GM12873 (cell line): ENCODE data around the gene KCTD6.

ENCODE experiments used
- TF ChIP-seq, protein P1 (sequence below): IDR thresholded peaks from 2 replicates; pipeline ENCODE4 v1.5.1; 2012; ENCODE audit warnings: low read depth, mild to moderate bottlenecking, moderate library complexity, low read length, control low read depth; ENCODE audit not compliant: insufficient read depth; ENCODE audit errors: missing control alignments

KCTD6 gene

DNA sequence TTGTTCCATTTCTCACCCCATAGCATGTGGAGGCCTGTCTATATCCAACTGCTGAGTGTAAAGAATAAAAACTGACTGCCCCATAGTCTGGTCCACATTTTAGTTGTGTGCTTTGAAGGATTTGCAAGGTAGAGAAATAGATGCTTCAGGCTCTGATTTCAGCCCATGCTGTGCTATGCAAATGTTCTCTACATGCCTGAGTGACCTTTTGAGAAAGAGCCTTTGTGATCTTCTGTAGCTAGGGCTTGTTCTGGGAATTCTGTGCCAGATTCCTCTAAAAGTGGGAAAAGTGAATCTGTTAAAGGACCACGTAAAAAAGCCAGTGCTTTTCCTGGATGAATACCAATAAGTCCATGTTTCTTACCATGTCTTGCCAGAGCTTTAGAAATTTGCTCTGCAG lies 5.2 kb downstream of the KCTD6 start:
- TF ChIP-seq, protein P1, sequence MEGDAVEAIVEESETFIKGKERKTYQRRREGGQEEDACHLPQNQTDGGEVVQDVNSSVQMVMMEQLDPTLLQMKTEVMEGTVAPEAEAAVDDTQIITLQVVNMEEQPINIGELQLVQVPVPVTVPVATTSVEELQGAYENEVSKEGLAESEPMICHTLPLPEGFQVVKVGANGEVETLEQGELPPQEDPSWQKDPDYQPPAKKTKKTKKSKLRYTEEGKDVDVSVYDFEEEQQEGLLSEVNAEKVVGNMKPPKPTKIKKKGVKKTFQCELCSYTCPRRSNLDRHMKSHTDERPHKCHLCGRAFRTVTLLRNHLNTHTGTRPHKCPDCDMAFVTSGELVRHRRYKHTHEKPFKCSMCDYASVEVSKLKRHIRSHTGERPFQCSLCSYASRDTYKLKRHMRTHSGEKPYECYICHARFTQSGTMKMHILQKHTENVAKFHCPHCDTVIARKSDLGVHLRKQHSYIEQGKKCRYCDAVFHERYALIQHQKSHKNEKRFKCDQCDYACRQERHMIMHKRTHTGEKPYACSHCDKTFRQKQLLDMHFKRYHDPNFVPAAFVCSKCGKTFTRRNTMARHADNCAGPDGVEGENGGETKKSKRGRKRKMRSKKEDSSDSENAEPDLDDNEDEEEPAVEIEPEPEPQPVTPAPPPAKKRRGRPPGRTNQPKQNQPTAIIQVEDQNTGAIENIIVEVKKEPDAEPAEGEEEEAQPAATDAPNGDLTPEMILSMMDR, result no peak

DNA sequence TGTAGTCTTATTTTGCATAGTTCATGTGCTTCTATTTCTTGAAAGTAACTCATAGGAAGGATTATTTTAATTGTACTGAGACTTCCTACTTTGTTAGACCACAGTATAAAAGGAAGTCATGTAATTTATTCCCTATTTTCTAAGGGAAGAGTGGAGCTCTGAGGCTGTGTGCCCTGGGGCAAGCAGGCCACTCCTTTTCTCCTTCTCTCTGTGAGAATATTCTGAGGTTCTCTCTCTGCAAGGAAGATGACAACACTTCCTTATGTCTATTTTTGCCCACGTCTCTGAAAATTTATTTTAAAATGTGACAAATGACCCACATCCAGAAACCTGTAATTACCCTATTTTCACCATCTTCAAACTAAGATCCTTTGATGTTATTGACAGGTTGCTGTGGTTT lies 11.0 kb downstream of the KCTD6 start:
- TF ChIP-seq, protein P1, result no peak

DNA sequence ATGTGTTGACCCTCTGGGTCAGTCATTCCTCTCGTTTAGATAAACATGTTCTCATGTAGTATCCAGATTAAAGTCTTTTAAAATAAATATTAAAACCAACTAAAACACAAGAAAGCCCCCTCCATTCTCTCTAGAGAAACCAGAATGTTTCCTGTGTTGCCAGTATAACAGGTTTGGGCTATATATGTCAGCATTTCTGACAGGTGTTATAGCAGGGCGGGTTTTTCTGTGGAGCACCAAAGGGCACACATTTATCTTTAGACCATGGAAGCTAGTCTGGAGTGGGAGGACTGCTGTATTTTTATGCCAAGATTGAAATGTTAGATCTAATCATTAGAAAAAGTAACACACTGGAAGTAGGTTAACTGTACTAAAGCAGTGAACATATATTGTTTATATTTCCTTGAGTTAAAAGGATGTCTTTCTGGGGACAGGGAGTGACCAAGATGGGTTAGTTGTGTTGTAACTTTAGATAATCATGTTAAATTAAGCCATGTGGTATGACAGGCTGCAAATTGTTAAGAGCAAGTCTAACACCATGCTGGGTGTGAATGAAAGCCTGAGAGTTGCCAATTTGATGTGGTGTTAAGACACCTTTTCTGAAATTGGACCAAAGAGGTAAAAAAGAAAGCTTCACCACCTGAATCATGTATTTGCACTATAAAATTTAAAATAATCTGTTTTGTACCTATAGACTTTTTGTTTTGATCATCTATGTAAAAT lies 15.6 kb downstream of the KCTD6 start:
- TF ChIP-seq, protein P1, result no peak

DNA sequence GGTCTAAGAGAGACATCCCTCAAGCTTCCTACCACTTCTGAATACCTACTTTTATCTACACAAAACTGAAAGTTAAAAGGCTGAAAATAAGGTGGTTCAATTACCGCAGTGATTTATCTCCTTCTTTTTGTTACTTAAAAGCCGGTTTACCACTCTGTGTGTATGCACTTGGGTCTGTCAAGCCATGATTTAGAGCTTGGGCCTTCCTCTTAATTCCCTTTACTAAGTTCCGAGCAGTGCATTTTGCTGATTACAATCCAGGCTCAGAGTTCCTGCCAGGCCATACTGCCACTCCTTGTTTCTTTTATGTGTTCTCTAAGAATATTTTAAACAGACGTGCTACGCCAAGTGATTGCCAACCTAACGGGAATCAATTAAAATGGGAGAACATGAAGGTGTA lies 16.5 kb downstream of the KCTD6 start:
- TF ChIP-seq, protein P1, result no peak

DNA sequence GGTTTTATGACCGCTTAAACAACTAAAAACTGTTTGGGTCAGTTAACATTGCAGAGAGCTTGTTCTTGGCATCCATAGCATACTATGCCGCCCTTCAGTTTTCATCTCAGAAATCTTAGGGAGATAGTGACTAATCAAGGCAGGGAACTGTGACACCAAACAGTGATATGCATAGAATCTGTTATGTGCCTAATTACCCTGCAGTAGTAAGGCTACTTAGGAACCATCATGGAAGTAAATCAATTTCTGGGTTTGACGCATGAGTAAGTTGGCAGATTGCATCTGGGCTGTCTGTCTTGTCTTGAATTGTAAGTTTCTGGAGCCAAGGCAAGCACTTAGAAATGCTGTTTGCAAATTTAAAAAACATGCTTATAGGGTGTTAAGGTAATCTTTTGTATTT lies 22.5 kb downstream of the KCTD6 start:
- TF ChIP-seq, protein P1, result no peak

DNA sequence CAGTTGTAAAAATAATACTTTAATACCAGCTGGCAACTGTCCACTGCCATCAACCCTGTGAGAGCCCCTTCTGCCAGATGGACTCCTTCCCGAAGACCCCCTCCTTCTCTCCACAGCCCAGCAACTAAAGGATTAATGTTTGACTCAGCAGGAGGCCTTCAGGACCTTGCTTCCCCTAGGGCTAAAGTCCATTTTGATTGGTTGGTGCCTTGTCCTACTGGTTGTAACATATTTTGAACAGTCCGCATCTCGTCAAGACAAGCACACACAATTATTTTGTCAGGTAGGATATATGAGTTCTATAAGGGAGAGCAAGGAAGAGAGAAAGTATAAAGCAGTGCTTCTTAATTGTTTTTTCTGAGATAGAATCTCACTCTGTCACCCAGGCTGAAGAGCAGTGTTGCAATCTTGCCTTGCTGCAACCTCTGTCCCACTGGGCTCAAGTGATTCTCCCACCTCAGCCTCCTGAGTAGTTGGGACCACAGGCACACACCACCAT lies 26.4 kb downstream of the KCTD6 start:
- TF ChIP-seq, protein P1, result no peak

DNA sequence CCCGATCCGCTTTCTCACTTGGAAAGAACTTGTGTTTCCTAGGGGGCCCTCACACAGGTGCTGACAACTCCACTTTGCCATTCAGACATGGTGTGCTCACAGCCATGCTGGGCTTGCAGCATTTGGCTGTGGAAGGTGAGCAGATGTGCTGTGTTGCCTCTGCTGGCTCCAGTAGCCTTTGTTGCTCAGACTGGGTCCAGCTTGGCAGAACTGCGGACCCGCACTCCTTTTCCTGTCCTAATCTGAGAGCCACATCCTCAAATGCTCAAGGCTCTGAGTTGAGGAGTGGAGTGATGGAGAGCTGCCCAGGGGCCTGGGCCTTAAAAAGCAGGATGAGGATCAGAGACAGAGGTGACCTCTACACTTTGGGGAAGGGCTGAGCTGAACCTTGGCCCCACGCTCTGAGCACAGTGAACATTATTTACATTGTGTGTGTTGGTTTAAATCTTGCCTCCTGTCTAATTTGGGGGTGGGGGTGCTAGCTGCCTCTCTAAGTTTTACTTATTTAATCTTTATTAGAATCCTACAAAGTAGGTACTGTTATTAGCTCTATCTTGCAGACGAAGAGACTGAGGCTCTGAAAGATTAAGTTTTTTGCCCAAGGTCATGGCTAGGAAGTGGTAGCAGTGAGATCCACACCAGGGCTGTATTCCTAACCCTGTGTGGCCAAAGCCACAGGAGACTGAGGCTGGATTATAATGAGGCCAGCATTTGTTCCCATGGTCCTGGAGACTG lies 27.9 kb downstream of the KCTD6 start:
- TF ChIP-seq, protein P1, result no peak
